Measurements from ENCODE around the gene STOML1. TPM values are rescaled to one million over a fixed set of nuclear protein-coding genes. Genes with fewer than 3 reads are reported as not detected.

Gene STOML1
- total and polyA plus RNA-seq, 10 of the 15 experiments (the other 5 are each of a cell fraction or from before 2014, with no cell fraction given) = 0.14 to 13.6 (median 8.3) TPM

- TF ChIP-seq FOXK2 (IDR thresholded peaks at IDR 0.05) (no peak), MEF2A (IDR thresholded peaks at IDR 0.05; ENCODE audit: insufficient read depth, low read depth, low read length) (no peak), RAD51 (IDR thresholded peaks at IDR 0.05) (no peak), KDM1A (IDR thresholded peaks at IDR 0.05; ENCODE audit: borderline replicate concordance) (no peak), MTA2 (IDR thresholded peaks at IDR 0.05; ENCODE audit: low read depth) (no peak), SMARCA5 (IDR thresholded peaks at IDR 0.05) (no peak), EP300 (IDR thresholded peaks at IDR 0.05; ENCODE audit: borderline replicate concordance in 1 of 2, control insufficient read depth in 1 of 2, low read depth in 2 of 2, low read length in 2 of 2) (no peak), ELK1 (IDR thresholded peaks at IDR 0.05; ENCODE audit: low read depth, low read length) (no peak), SIN3A (IDR thresholded peaks at IDR 0.05; ENCODE audit: low read depth, low read length) (no peak), ETV6 (conservative IDR thresholded peaks at IDR 0.05 in 1 of 2, IDR thresholded peaks at IDR 0.05 in 1 of 2; ENCODE audit: borderline replicate concordance in 1 of 2, low read depth in 1 of 2) (no peak), ATF3 (IDR thresholded peaks at IDR 0.05; ENCODE audit: borderline replicate concordance, extremely low read depth, low read depth, low read length) (no peak), ZSCAN29 (IDR thresholded peaks at IDR 0.05) (no peak), CHD4 (IDR thresholded peaks at IDR 0.05) (no peak), NFYA (IDR thresholded peaks at IDR 0.05; ENCODE audit: borderline replicate concordance, low read depth, low read length) (no peak), HDGF (IDR thresholded peaks at IDR 0.05) (peak; percentile 72; the same call in 1 of the 2 replicates), YBX1 (IDR thresholded peaks at IDR 0.05) (no peak), CREB1 (IDR thresholded peaks at IDR 0.05; ENCODE audit: low read depth) (no peak), SUZ12 (IDR thresholded peaks at IDR 0.05; ENCODE audit: unreplicated experiment) (no peak), TBL1XR1 (IDR thresholded peaks at IDR 0.05; ENCODE audit: low read depth, low read length) (no peak), PAX5 (IDR thresholded peaks at IDR 0.05; ENCODE audit: borderline replicate concordance, low read depth, low read length) (no peak), SUPT20H (IDR thresholded peaks at IDR 0.05; ENCODE audit: borderline replicate concordance, control insufficient read depth, low read depth, low read length) (no peak), GABPA (IDR thresholded peaks at IDR 0.05; ENCODE audit: low read depth) (0 out of 2 replicates have a peak, but pooled peaks have one; percentile 45), ASH2L (IDR thresholded peaks at IDR 0.05; ENCODE audit: borderline replicate concordance, low read depth) (no peak), MXI1 (IDR thresholded peaks at IDR 0.05; ENCODE audit: low read depth, low read length) (no peak; the same call in 1 of the 2 replicates), EZH2 (IDR thresholded peaks at IDR 0.05; ENCODE audit: borderline replicate concordance, control insufficient read depth, low read depth, low read length) (no peak), NKRF (conservative IDR thresholded peaks at IDR 0.05) (no peak), NR2C1 (IDR thresholded peaks at IDR 0.05) (no peak), CBX3 (IDR thresholded peaks at IDR 0.05; ENCODE audit: borderline replicate concordance, low read depth) (no peak), CREM (IDR thresholded peaks at IDR 0.05; ENCODE audit: low read depth) (0 out of 2 replicates have a peak, but pooled peaks have one; percentile 15)
These were observed 2.4 kb upstream of the STOML1 start, which contains the start of gene PML (continued) for GRCh38 chr15:73994413-73994883.
